HepG2 (cell line): Measurements from ENCODE around the gene GLRA3. TPM values are rescaled to one million over a fixed set of nuclear protein-coding genes. Genes with fewer than 3 reads are reported as not detected.

Experiments used
- ATAC-seq: fragments of 200-7000 bp; cut with Tn5 transposase; 3 replicates; pipeline ENCODE4 v1.9.1; 2020; ENCODE audit warnings: mild to moderate bottlenecking, moderate library complexity
- BruUV-seq: library from RNA; stranded (reverse); fragments of 400-500 nt; replicated peaks from 2 replicates; lab custom pipeline; 2021; lab: Mats Ljungman, UMichigan
- CTCF ChIA-PET: fragments of 300-600 bp; formaldehyde crosslinking; extraction: SDS; loops from one replicate; lab custom pipeline; 2021; ENCODE audit warnings: low total read pairs, inconsistent platforms, low intra/inter-chr PET ratio; lab: Yijun Ruan, JAX
- POLR2A ChIA-PET: fragments of 350-600 bp; sonication (Branson Sonifier 250); formaldehyde crosslinking; loops from one replicate; lab custom pipeline; 2020; ENCODE audit warnings: antibody characterized with exemption, inconsistent platforms; lab: Yijun Ruan, JAX
- DNase-seq: peaks from one replicate; pipeline ENCODE4 v3.0.0-alpha.2; 2015; ENCODE audit warnings: low spot score
- FAIRE-seq: peaks from 3 replicates; lab custom pipeline; 2011; peaks lifted over from hg19 to GRCh38; lab: Jason Lieb, UNC
- H2AFZ ChIP-seq: one replicate; pipeline ENCODE4 v1.6.1; 2011; ENCODE audit warnings: low read length, inconsistent platforms
- H3K27ac ChIP-seq: fragments of 300-600 bp; 3 replicates; pipeline ENCODE4 v1.8.0; 2011; ENCODE audit warnings: mixed run types, mild to moderate bottlenecking, mixed read lengths, low read length, inconsistent platforms; ENCODE audit not compliant: insufficient read depth; ENCODE audit errors: extremely low read length
- H3K27me3 ChIP-seq, 2 experiments: fragments of 200-600 bp in 1 of 2; 2 replicates in 1 of 2; 3 replicates in 1 of 2; pipeline versions ENCODE4 v1.6.0 to v1.8.0; 2011; ENCODE audit warnings: low read length in 2 of 2, mild to moderate bottlenecking in 2 of 2, moderate library complexity in 2 of 2, inconsistent platforms in 1 of 2; ENCODE audit not compliant: insufficient read depth in 2 of 2, control insufficient read depth in 1 of 2
- H3K36me3 ChIP-seq, 2 experiments: fragments of 200-600 bp in 1 of 2; replicated peaks in 1 of 2; 2 replicates in 1 of 2; 3 replicates in 1 of 2; pipeline versions ENCODE4 v1.5.1 to v1.8.0; 2011; ENCODE audit warnings: low read length in 2 of 2, inconsistent platforms in 1 of 2; ENCODE audit not compliant: insufficient read depth in 2 of 2, control insufficient read depth in 1 of 2
- H3K4me1 ChIP-seq: 2 replicates; pipeline ENCODE4 v1.5.1; 2012; ENCODE audit warnings: low read length, inconsistent platforms; ENCODE audit not compliant: insufficient read depth
- H3K4me2 ChIP-seq: 2 replicates; pipeline ENCODE4 v1.6.0; 2011; ENCODE audit warnings: low read depth, low read length, inconsistent platforms
- H3K4me3 ChIP-seq, 3 experiments: fragments of 200-600 bp in 1 of 3; sonication (generic), shearing (Covaris generic) in 1 of 3; replicated peaks in 1 of 3; 2 replicates each; pipeline ENCODE4 v1.5.1; 2011 to 2016; ENCODE audit warnings: low read length in 3 of 3, inconsistent platforms in 2 of 3, low read depth in 2 of 3, mild to moderate bottlenecking in 2 of 3, control low read depth in 1 of 3, mixed read lengths in 1 of 3; ENCODE audit not compliant: insufficient read depth in 1 of 3
- H3K79me2 ChIP-seq: one replicate; pipeline ENCODE4 v1.6.1; 2011; ENCODE audit warnings: low read length, inconsistent platforms; ENCODE audit not compliant: insufficient read depth
- H3K9ac ChIP-seq: 2 replicates; pipeline ENCODE4 v1.6.0; 2011; ENCODE audit warnings: mild to moderate bottlenecking, low read depth, low read length, inconsistent platforms; ENCODE audit not compliant: insufficient read depth
- H3K9me3 ChIP-seq: 2 replicates; pipeline ENCODE4 v1.5.1; 2012; ENCODE audit warnings: mild to moderate bottlenecking, low read length
- H4K20me1 ChIP-seq: 2 replicates; pipeline ENCODE4 v1.6.0; 2011; ENCODE audit warnings: inconsistent platforms, mild to moderate bottlenecking, low read length, moderate library complexity; ENCODE audit not compliant: insufficient read depth
- DNMT1 ChIP-seq: sonication (generic); formaldehyde crosslinking; IDR thresholded peaks from 2 replicates; pipeline ENCODE4 v1.5.1; 2020; ENCODE audit warnings: mild to moderate bottlenecking, missing genetic modification reagents
- MXD4 ChIP-seq: IDR thresholded peaks from 2 replicates; pipeline ENCODE4 v1.6.1; 2016; ENCODE audit warnings: mild to moderate bottlenecking, missing biosample characterization, missing genetic modification reagents
- NFIC ChIP-seq: IDR thresholded peaks from 2 replicates; pipeline ENCODE4 v1.6.1; 2012; ENCODE audit warnings: mild to moderate bottlenecking, low read length, inconsistent platforms
- YEATS2 ChIP-seq: sonication (generic); formaldehyde crosslinking; IDR thresholded peaks from 2 replicates; pipeline ENCODE4 v1.4.0; 2020; ENCODE audit warnings: missing genetic modification reagents, borderline replicate concordance
- ZFP82 ChIP-seq: sonication (generic); formaldehyde crosslinking; IDR thresholded peaks from 2 replicates; pipeline ENCODE4 v1.5.1; 2020; ENCODE audit warnings: mild to moderate bottlenecking, missing genetic modification reagents, borderline replicate concordance
- ZNF138 ChIP-seq: sonication (generic); formaldehyde crosslinking; IDR thresholded peaks from 2 replicates; pipeline ENCODE4 v1.5.0; 2020; ENCODE audit warnings: mild to moderate bottlenecking, low read depth, missing genetic modification reagents
- in situ Hi-C: cut with HindIII; loops from 2 replicates; pipeline ENCODE4 v1.10.0; 2017; ENCODE audit warnings: low pct_unique_long_range_greater_than_20kb; ENCODE audit not compliant: extremely low pct_ligation_motif_present
- intact Hi-C: fragments of 100-400 bp; cut with micrococcal nuclease; formaldehyde crosslinking; loops from one replicate; pipeline ENCODE4 v1.10.0; 2022; ENCODE audit not compliant: unreplicated experiment
- polyA plus RNA-seq, 8 experiments: library from polyadenylated mRNA; depleted of rRNA in 3 of 8; stranded (reverse) in 7 of 8; unstranded in 1 of 8; fragments of >200 nt; fragmentation: Illumina TruSeq in 4 of 8; extraction: Trizol in 4 of 8; gene quantifications; 2 replicates each; pipeline versions ENCODE4 v1.2.1 to v1.2.3, GENCODE V29; 2011 to 2016; ENCODE audit warnings: low read depth in 4 of 8, missing spikeins in 1 of 8, mixed read lengths in 1 of 8; ENCODE audit not compliant: insufficient read depth in 1 of 8
- total RNA-seq, 5 experiments: library from RNA; depleted of rRNA; stranded (reverse); fragments of >200 nt; fragmentation: Illumina TruSeq; extraction: Trizol; gene quantifications; 2 replicates each; pipeline ENCODE4 v1.2.3, GENCODE V29; 2016; ENCODE audit warnings: low read depth in 1 of 5
- TF ChIP-seq, protein P1 (sequence below): IDR thresholded peaks from 2 replicates; pipeline ENCODE4 v1.6.1; 2016; ENCODE audit warnings: low read depth, borderline replicate concordance
- TF ChIP-seq, protein P2 (sequence below): sonication (generic); formaldehyde crosslinking; IDR thresholded peaks from 2 replicates; pipeline ENCODE4 v1.5.1; 2020; ENCODE audit warnings: missing genetic modification reagents, mild to moderate bottlenecking, borderline replicate concordance
- TF ChIP-seq, protein P3 (sequence below): sonication (generic); formaldehyde crosslinking; conservative IDR thresholded peaks from 2 replicates; pipeline ENCODE4 v1.8.0; 2022; ENCODE audit warnings: mild to moderate bottlenecking, moderate library complexity, missing genetic modification reagents
- TF ChIP-seq, protein P4 (sequence below): sonication (generic); formaldehyde crosslinking; IDR thresholded peaks from 2 replicates; pipeline ENCODE4 v1.8.0; 2022; ENCODE audit warnings: missing genetic modification reagents, mild to moderate bottlenecking, inconsistent platforms, borderline replicate concordance

The GLRA3 gene
- total and polyA plus RNA-seq, 2 of the 13 experiments (the other 11 are each of a cell fraction or from before 2014, with no cell fraction given), result not detected

DNA sequence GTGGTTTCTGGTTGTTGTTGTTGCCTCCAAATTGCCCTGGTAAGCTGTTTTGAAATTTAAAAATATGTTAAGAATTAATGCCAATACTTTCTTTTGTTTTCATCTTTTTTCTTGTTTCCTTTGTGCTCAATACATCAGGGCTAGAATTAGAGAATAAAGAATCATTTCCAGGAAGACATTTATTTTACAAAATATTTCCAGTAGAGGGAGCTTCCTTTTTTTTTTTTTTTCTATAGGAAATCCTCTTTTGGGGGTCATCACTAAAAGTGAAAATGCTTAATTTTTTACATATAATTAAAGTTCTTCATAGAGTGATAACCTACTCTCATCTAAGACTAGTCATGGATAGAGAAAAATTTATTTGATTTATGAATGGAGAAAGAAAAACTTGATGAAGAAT, 2.4 kb downstream of the GLRA3 start:
- ChIA-PET POLR2A (no interaction called here), CTCF (no interaction called here)
- DNase-seq (no peak), ATAC-seq (no peak), FAIRE-seq (no peak)
- no peak overlapping the region for H3K4me3 ChIP-seq
- peaks cover 5% of the 10 kb centered on the region; the same call in 1 of the 2 replicates for H3K9me3 ChIP-seq
- in situ Hi-C loops, result no loop called here
- no peak overlapping the region for H3K9ac ChIP-seq
- H3K79me2 ChIP-seq, result no peaks in the 10 kb centered on the region
- no peak overlapping the region for H2AFZ ChIP-seq
- H4K20me1 ChIP-seq, result no peaks in the 10 kb centered on the region
- no TSS peak for BruUV-seq
- H3K4me1 ChIP-seq, result no peaks in the 10 kb centered on the region
- H3K36me3 ChIP-seq, result no peaks in the 10 kb centered on the region
- intact Hi-C loops, result no loop called here
- no peak overlapping the region for H3K27ac ChIP-seq
- no peak overlapping the region for H3K4me2 ChIP-seq
- no peaks in the 10 kb centered on the region for H3K27me3 ChIP-seq
- TF ChIP-seq ZNF138 (CRISPR knock-in tag) (no peak), YEATS2 (CRISPR knock-in tag) (no peak), DNMT1 (CRISPR knock-in tag) (no peak), NFIC (no peak), MXD4 (CRISPR knock-in tag) (no peak), ZFP82 (no peak)
- TF ChIP-seq, protein P1, sequence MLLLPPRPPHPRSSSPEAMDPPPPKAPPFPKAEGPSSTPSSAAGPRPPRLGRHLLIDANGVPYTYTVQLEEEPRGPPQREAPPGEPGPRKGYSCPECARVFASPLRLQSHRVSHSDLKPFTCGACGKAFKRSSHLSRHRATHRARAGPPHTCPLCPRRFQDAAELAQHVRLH, result no peak
- TF ChIP-seq, protein P2, sequence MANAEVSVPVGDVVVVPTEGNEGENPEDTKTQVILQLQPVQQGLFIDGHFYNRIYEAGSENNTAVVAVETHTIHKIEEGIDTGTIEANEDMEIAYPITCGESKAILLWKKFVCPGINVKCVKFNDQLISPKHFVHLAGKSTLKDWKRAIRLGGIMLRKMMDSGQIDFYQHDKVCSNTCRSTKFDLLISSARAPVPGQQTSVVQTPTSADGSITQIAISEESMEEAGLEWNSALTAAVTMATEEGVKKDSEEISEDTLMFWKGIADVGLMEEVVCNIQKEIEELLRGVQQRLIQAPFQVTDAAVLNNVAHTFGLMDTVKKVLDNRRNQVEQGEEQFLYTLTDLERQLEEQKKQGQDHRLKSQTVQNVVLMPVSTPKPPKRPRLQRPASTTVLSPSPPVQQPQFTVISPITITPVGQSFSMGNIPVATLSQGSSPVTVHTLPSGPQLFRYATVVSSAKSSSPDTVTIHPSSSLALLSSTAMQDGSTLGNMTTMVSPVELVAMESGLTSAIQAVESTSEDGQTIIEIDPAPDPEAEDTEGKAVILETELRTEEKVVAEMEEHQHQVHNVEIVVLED (CRISPR knock-in tag), result no peak
- TF ChIP-seq, protein P3, sequence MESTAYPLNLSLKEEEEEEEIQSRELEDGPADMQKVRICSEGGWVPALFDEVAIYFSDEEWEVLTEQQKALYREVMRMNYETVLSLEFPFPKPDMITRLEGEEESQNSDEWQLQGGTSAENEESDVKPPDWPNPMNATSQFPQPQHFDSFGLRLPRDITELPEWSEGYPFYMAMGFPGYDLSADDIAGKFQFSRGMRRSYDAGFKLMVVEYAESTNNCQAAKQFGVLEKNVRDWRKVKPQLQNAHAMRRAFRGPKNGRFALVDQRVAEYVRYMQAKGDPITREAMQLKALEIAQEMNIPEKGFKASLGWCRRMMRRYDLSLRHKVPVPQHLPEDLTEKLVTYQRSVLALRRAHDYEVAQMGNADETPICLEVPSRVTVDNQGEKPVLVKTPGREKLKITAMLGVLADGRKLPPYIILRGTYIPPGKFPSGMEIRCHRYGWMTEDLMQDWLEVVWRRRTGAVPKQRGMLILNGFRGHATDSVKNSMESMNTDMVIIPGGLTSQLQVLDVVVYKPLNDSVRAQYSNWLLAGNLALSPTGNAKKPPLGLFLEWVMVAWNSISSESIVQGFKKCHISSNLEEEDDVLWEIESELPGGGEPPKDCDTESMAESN (CRISPR knock-in tag), result no peak
- TF ChIP-seq, protein P4, sequence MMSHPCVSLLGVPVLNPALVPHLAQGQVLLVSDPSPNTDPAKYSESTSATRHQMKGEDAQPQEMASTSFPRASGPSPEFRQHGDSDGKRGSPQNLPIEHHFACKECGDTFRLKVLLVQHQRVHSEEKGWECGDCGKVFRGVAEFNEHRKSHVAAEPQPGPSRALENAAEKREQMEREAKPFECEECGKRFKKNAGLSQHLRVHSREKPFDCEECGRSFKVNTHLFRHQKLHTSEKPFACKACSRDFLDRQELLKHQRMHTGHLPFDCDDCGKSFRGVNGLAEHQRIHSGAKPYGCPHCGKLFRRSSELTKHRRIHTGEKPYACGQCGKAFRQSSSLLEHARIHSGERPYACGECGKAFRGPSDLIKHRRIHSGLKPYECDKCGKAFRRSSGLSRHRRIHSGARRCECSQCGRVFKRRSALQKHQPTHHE (CRISPR knock-in tag), result no peak
